Breast epithelium (tissue), 4 donors: ENCODE results near the gene PANX1. TPM values are rescaled to one million over a fixed set of nuclear protein-coding genes. Genes with fewer than 3 reads are reported as not detected.

Source experiments
- DNase-seq, 2 donors: peaks; one replicate each; pipeline ENCODE4 v3.0.0-alpha.2; 2019; ENCODE audit warnings: low spot score in 2 of 2
- H3K27ac ChIP-seq, 2 donors: fragments of 200-600 bp; sonication (generic) in 1 of 2; one replicate each; pipeline ENCODE4 v1.5.1; 2016 to 2019; ENCODE audit warnings: mild to moderate bottlenecking in 1 of 2
- H3K27me3 ChIP-seq, 2 donors: fragments of 200-600 bp; sonication (generic) in 1 of 2; one replicate each; pipeline versions ENCODE4 v1.5.1 to v1.6.0; 2017 to 2019; ENCODE audit warnings: control low read depth in 1 of 2, mild to moderate bottlenecking in 1 of 2
- H3K36me3 ChIP-seq: fragments of 200-600 bp; one replicate; pipeline ENCODE4 v1.5.1; 2019
- H3K4me1 ChIP-seq, 2 donors: fragments of 200-600 bp; sonication (generic); one replicate each; pipeline ENCODE4 v1.5.1; 2016 to 2019; ENCODE audit warnings: control low read depth in 1 of 2
- H3K4me3 ChIP-seq, 3 donors: fragments of 200-600 bp; sonication (generic); 1 replicate in 2 of 3; 2 replicates in 1 of 3; pipeline ENCODE4 v1.5.1; 2016 to 2019; ENCODE audit warnings: mild to moderate bottlenecking in 3 of 3, moderate library complexity in 2 of 3
- H3K9me3 ChIP-seq, 2 donors: fragments of 200-600 bp; sonication (generic) in 1 of 2; one replicate each; pipeline ENCODE4 v1.5.1; 2016 to 2019; ENCODE audit warnings: control low read depth in 1 of 2
- CTCF ChIP-seq, 3 donors: fragments of 450-650 bp; IDR thresholded peaks; one replicate each; pipeline ENCODE4 v1.5.1; 2016 to 2017; ENCODE audit warnings: antibody characterized with exemption in 3 of 3, mild to moderate bottlenecking in 3 of 3, moderate library complexity in 3 of 3
- POLR2A ChIP-seq: fragments of 450-650 bp; IDR thresholded peaks from one replicate; pipeline ENCODE4 v1.6.1; 2016; ENCODE audit warnings: antibody characterized with exemption, mild to moderate bottlenecking, moderate library complexity
- POLR2AphosphoS5 ChIP-seq, 3 donors: sonication (generic); formaldehyde crosslinking; IDR thresholded peaks; one replicate each; pipeline ENCODE4 v1.6.1; 2017; ENCODE audit warnings: antibody characterized with exemption in 3 of 3
- intact Hi-C: fragments of 100-400 bp; cut with DNase I; formaldehyde crosslinking; loops from one replicate; pipeline ENCODE4 v1.15.1; 2023; ENCODE audit warnings: low total_unique reads
- total RNA-seq, 3 donors: library from RNA; depleted of rRNA; stranded (reverse); fragments of >200 nt; gene quantifications; one replicate each; pipeline ENCODE4 v1.1.0, GENCODE V29; 2016

PANX1 gene
- total RNA-seq, 3 donors from 2014 or later: 16.7 to 20.3 (median 17.7) TPM

- no peak overlapping the region for H3K4me3 ChIP-seq
- no peaks in the 10 kb centered on the region for H3K4me1 ChIP-seq
- no peak for TF ChIP-seq POLR2A
- TF ChIP-seq CTCF (IDR thresholded peaks at IDR 0.05): no peak
- no peak for TF ChIP-seq POLR2AphosphoS5 (IDR thresholded peaks at IDR 0.05)
- H3K27ac ChIP-seq: no peak overlapping the region
- intact Hi-C loops: no loop called here
- H3K36me3 ChIP-seq: no peaks in the 10 kb centered on the region
- H3K27me3 ChIP-seq: no peaks in the 10 kb centered on the region
- peaks cover 0 to 6% of the 10 kb centered on the region in 2 donors for H3K9me3 ChIP-seq
- no peak for DNase-seq
These were observed 41.4 kb downstream of the PANX1 start for GRCh38 chr11:94169930-94170545.

- TF ChIP-seq POLR2A: no peak
- TF ChIP-seq CTCF (IDR thresholded peaks at IDR 0.05): no peak
- no peak for TF ChIP-seq POLR2AphosphoS5 (IDR thresholded peaks at IDR 0.05)
- H3K36me3 ChIP-seq: no peaks in the 10 kb centered on the region
- H3K27me3 ChIP-seq: no peaks in the 10 kb centered on the region
- no peak overlapping the region for H3K27ac ChIP-seq
- no peak for DNase-seq
- H3K4me3 ChIP-seq: no peak overlapping the region
- H3K4me1 ChIP-seq: no peaks in the 10 kb centered on the region
- intact Hi-C loops: no loop called here
- H3K9me3 ChIP-seq: peaks cover 0 to 6% of the 10 kb centered on the region in 2 donors
These were observed 42.3 kb downstream of the PANX1 start for GRCh38 chr11:94170953-94171352.

GRCh38 chr11:94171693-94172440, 43.2 kb downstream of the PANX1 start:
- Histone ChIP-seq H3K4me1 (no peaks in the 10 kb centered on the region), H3K27me3 (no peaks in the 10 kb centered on the region), H3K9me3 (no peaks in the 10 kb centered on the region), H3K4me3 (no peak overlapping the region), H3K27ac (no peak overlapping the region), H3K36me3 (no peaks in the 10 kb centered on the region)
- no peak for TF ChIP-seq POLR2AphosphoS5 (IDR thresholded peaks at IDR 0.05)
- no peak for TF ChIP-seq POLR2A
- peak in 1 of 3 donors; percentile 19 for TF ChIP-seq CTCF (IDR thresholded peaks at IDR 0.05)
- DNase-seq: no peak
- intact Hi-C loops: no loop called here

DNA sequence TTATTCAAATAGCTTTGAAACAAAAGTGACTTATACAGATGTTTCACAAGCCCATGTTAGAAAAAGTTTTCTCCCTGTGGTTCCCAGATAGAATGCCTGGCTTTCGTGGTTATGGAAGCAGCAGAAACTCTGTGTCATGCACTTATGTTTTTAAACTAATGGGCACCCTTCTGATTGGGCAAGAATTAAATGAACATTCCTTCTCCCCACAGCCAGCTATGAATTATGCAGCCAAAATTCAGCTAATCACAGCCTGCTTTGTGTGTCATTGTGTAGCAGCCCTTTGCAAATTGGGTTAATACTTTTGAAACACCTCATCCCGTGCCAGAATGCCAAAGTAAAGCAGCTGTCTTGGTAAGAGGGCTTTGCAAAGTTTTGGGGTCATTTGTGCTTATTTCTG, 46.9 kb downstream of the PANX1 start:
- no peaks in the 10 kb centered on the region for H3K27me3 ChIP-seq

More for the DNA sequence above, 46.9 kb downstream of the PANX1 start:
- no peaks in the 10 kb centered on the region for H3K4me1 ChIP-seq
- no peak overlapping the region for H3K4me3 ChIP-seq
- H3K27ac ChIP-seq: no peak overlapping the region
- intact Hi-C loops: no loop called here
- H3K9me3 ChIP-seq: no peaks in the 10 kb centered on the region
- DNase-seq: no peak
- TF ChIP-seq CTCF (IDR thresholded peaks at IDR 0.05) (no peak), POLR2A (no peak), POLR2AphosphoS5 (IDR thresholded peaks at IDR 0.05) (no peak)
- H3K36me3 ChIP-seq: no peaks in the 10 kb centered on the region
